ENCODE measurements around the gene ZFPL1. TPM values are rescaled to one million over a fixed set of nuclear protein-coding genes. Genes with fewer than 3 reads are reported as not detected.

ZFPL1 gene
- total and polyA plus RNA-seq, 2 donors (not counting 3 experiments of a cell fraction or from before 2014, with no cell fraction given), result 37.6 to 139 TPM

DNA sequence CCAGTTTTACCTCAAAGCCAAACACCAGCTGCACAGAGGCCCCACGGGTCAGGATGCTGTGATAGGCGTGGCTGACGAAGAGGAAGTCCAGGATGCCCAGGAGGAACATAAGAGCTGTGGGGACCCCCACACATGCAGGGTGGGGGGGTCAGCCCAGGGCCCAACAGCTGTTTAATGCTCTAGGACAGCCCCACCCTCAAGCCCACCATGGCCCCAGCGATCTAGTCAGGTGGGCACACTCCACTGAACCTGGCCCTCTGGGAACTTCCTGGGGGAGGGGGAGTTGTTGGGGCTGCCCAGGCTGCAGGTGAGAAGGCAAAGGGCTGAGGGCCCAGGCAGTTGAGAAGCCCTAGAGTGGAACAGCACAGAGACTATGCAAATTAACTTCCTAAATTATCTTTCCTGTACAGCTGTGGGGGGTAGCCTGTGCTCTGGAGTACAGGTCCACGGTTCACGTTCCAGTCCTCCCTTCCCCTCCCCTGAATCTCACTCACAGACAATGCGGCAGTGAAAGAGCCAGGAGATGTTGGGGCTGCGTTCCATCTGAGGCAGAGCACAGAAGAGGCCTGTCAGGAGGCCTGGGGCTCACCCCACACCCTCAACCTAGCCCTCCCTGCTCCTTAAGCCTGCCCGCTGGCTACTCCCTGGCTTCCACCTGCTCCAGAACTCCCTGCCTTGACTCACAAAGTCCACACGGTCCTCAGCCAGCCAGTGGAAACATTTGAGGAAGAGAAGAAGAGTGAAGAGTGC is 48.4 kb downstream of the ZFPL1 start:
- no peak for TF ChIP-seq POLR2A (IDR thresholded peaks at IDR 0.05; ENCODE audit: low read depth, low read length)
- no peak for TF ChIP-seq EZH2 (IDR thresholded peaks at IDR 0.05; ENCODE audit: borderline replicate concordance, low read depth, low read length, severe bottlenecking)
- TF ChIP-seq MYC (IDR thresholded peaks at IDR 0.05; ENCODE audit: low read depth, low read length), result no peak
- TF ChIP-seq, protein P1, sequence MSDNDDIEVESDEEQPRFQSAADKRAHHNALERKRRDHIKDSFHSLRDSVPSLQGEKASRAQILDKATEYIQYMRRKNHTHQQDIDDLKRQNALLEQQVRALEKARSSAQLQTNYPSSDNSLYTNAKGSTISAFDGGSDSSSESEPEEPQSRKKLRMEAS (IDR thresholded peaks at IDR 0.05; ENCODE audit: insufficient read depth, insufficient read length), result no peak
- TF ChIP-seq FOS (IDR thresholded peaks at IDR 0.05; ENCODE audit: borderline replicate concordance, insufficient read depth, low read length), result no peak
- no peak for TF ChIP-seq GATA2 (IDR thresholded peaks at IDR 0.05; ENCODE audit: insufficient read depth, insufficient read length, low read depth, low read length)
- TF ChIP-seq POLR2AphosphoS5 (IDR thresholded peaks at IDR 0.05; ENCODE audit: insufficient read depth, low read depth, low read length), result no peak
- no peak for TF ChIP-seq JUN (IDR thresholded peaks at IDR 0.05; ENCODE audit: borderline replicate concordance, insufficient read depth, insufficient read length, low read depth)
- TF ChIP-seq, protein P2, sequence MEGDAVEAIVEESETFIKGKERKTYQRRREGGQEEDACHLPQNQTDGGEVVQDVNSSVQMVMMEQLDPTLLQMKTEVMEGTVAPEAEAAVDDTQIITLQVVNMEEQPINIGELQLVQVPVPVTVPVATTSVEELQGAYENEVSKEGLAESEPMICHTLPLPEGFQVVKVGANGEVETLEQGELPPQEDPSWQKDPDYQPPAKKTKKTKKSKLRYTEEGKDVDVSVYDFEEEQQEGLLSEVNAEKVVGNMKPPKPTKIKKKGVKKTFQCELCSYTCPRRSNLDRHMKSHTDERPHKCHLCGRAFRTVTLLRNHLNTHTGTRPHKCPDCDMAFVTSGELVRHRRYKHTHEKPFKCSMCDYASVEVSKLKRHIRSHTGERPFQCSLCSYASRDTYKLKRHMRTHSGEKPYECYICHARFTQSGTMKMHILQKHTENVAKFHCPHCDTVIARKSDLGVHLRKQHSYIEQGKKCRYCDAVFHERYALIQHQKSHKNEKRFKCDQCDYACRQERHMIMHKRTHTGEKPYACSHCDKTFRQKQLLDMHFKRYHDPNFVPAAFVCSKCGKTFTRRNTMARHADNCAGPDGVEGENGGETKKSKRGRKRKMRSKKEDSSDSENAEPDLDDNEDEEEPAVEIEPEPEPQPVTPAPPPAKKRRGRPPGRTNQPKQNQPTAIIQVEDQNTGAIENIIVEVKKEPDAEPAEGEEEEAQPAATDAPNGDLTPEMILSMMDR (IDR thresholded peaks at IDR 0.05; ENCODE audit: extremely low read depth in 1 of 2, insufficient read depth in 1 of 2, low read depth in 1 of 2, low read length in 2 of 2), result no peak
- Histone ChIP-seq H3K4me1 (ENCODE audit: control insufficient read depth, extremely low read depth, insufficient read depth, low read length) (peaks cover 12% of the 10 kb centered on the region), H3K9ac (replicated peaks; ENCODE audit: extremely low read depth, insufficient read depth, low read length) (no peak overlapping the region), H3K4me2 (ENCODE audit: insufficient read depth, low read length) (no peak overlapping the region), H4K20me1 (replicated peaks; ENCODE audit: control insufficient read depth, extremely low read depth, insufficient read depth, low read length) (no peaks in the 10 kb centered on the region), H3K36me3 (ENCODE audit: control insufficient read depth in 2 of 2, extremely low read depth in 1 of 2, insufficient read depth in 2 of 2, low read length in 2 of 2) (peaks cover 7 to 42% of the 10 kb centered on the region in 2 experiments), H3K9me3 (replicated peaks; ENCODE audit: control insufficient read depth, insufficient read depth, low read length) (no peaks in the 10 kb centered on the region), H2AFZ (ENCODE audit: low read depth, low read length) (no peak overlapping the region), H3K9me1 (replicated peaks; ENCODE audit: control insufficient read depth, extremely low read depth, insufficient read depth, low read length) (no peaks in the 10 kb centered on the region), H3K27ac (ENCODE audit: insufficient read depth, low read depth, low read length) (no peak overlapping the region), H3K4me3 (replicated peaks in 1 of 3; ENCODE audit: insufficient read depth in 1 of 3, low read depth in 1 of 3, low read length in 3 of 3) (no peak overlapping the region), H3K27me3 (ENCODE audit: control insufficient read depth in 2 of 2, insufficient read depth in 2 of 2, low read length in 2 of 2) (no peaks in the 10 kb centered on the region), H3K79me2 (ENCODE audit: control insufficient read depth, insufficient read depth, low read length) (peaks cover 14% of the 10 kb centered on the region)
- no peak for FAIRE-seq
- no peak for DNase-seq (ENCODE audit: low read depth, low spot score)
- intact Hi-C loops (cut with micrococcal nuclease), result no loop called here
- dilution Hi-C loops (cut with MboI; ENCODE audit: extremely low pct_ligation_motif_present, low sequenced_read_pairs), result no loop called here
- POLR2A ChIA-PET, result no interaction called here
- CTCF ChIA-PET, result interaction anchor here (1.1 to 4.0 kb wide), 4 partner anchors 15 to 197 kb away, joined by 3 to 27 read pairs (median 6); partner anchors contain the start of genes CAPN1 and ZNHIT2
- BruUV-seq (replicated peaks), result no TSS peak

All from endothelial cell of umbilical vein (primary cell).